Mesenteric fat pad (tissue), 1 donor: ENCODE data around the gene KRTAP10-7. TPM values are rescaled to one million over a fixed set of nuclear protein-coding genes. Genes with fewer than 3 reads are reported as not detected.
A peak's percentile ranks its signal among the peaks of the same experiment; 100 is the strongest.
"Not testable (repeated sequence)": the region's sequence is repeated elsewhere in the genome, so short reads cannot be mapped to it uniquely, and the experiment has no call there.

Source experiments
- DNase-seq: peaks from one replicate; pipeline ENCODE4 v3.0.0-alpha.2; 2020; ENCODE audit warnings: low spot score
- long read RNA-seq: library from polyadenylated mRNA; unstranded; transcript quantifications from one replicate; pipeline ENCODE4 v2.0.0, GENCODE V29; 2020
- total RNA-seq: library from RNA; stranded (reverse); fragmentation: NEBNext Ultra II Directional; extraction: Animal tissue kit (Norgen Biotek cat#: 25700); gene quantifications from one replicate; pipeline ENCODE4 v1.2.1, GENCODE V29; 2021
- donor health status: DM: yes; HTN: yes; CAD: no.

Gene KRTAP10-7
- not detected for total RNA-seq
- long read RNA-seq, result 0 reads

DNA sequence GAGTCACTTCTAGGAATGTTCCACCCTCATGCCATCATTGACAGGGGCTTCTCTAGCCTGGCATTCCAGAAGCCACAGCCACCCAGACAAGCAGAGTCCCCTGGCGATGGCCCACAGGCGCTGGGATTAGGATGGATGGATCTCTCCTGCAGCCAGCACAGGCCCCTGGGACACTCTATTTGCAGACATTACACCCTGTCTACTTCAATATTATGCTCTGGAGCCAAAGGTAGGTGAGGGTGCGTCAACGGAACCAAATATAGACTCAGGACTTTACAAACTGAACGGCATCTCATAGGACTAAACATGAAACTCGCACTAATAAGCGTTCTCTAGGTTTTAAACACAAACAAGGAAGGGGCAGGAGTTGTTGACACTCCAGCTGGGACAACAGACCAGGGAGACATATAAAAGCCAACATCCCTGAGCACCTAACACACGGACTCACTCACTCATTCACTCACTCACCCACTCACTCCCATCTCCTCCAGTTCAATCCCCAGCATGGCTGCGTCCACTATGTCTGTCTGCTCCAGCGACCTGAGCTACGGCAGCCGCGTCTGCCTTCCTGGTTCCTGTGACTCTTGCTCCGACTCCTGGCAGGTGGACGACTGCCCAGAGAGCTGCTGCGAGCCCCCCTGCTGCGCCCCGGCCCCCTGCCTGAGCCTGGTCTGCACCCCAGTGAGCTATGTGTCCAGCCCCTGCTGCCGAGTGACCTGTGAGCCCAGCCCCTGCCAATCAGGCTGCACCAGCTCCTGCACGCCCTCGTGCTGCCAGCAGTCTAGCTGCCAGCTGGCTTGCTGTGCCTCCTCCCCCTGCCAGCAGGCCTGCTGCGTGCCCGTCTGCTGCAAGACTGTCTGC is at the start of gene KRTAP10-7:
Gene KRTAP10-7 (plus strand): TSS at position 480 of the 861 bp plus-strand sequence. CDS start 25 bp downstream, at position 505.
- DNase-seq, result not testable (repeated sequence)

DNA sequence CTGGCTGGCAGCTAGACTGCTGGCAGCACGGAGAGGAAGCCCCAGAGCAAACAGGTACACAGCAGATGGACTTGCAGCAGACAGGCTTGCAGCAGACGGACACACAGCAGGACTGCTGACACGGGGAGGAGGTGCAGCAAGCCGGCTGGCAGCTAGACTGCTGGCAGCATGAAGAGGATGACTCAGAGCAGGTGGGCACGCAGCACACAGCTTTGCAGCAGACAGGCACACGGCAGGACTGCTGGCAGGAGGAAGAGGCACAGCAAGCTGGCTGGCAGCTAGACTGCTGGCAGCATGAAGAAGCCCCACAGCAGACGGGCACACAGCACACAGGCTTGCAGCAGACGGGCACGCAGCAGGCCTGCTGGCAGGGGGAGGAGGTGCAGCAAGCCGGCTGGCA is 49.6 kb upstream of the KRTAP10-7 start:
- peak; percentile 35 for DNase-seq

- DNase-seq, result peak; percentile 83
These were observed 48.9 kb upstream of the KRTAP10-7 start, which contains the start of gene KRTAP10-2 for GRCh38 chr21:44551340-44551961. KRTAP10-2 (minus strand) TSS chr21:44551505; CDS start chr21:44551458, 47 bp downstream.

- DNase-seq, result peak; percentile 67
These were observed 48.3 kb upstream of the KRTAP10-7 start for GRCh38 chr21:44552136-44552535.

DNA sequence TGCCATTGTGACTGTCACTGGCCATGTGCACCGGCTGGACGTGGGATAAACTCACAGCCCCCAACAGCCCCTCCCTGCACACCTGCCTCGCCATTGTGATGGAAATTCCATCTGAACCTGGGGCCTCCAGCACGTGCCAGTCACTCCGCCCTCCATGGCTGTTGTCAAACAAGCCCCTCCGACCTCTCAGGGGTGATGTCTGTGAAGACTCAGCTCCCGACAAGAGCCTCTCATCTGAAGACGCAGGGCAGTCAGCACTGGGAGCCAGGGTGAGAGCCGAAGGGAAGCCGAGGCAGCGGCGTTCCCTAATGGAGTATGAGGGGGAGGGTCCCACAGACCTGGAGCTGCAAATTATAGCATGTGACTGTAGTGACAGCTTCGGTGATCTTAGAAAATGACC is 47.7 kb upstream of the KRTAP10-7 start:
- peak; percentile 76 for DNase-seq

GRCh38 chr21:44555200-44555875 is 45.1 kb upstream of the KRTAP10-7 start:
- peak; percentile 64 for DNase-seq

DNA sequence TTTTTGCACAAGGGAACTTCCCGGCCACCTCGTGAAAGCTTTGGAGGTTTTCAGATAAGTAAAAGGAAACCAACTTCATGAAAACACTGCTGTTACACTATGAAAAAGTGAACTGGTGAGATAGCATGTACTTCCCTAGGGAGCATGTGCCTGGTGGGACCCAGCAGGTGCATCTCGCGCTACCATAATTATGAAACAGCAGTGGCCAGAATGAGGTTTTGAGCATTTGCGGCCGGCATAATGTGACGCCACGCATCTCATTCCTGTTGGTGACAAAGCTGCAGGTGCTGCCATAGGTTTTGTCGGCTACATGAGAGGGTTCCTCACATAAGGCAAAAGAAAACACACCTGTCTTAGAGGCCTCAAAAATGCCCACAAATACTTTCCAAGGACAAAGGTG is 43.5 kb upstream of the KRTAP10-7 start:
- DNase-seq, result no peak

GRCh38 chr21:44557491-44558328 is 42.7 kb upstream of the KRTAP10-7 start:
- DNase-seq, result peak; percentile 87

- DNase-seq, result not testable (repeated sequence)
These were observed 42.1 kb upstream of the KRTAP10-7 start for GRCh38 chr21:44558329-44558675.

- DNase-seq, result no peak
These were observed 41.7 kb upstream of the KRTAP10-7 start, which contains the start of gene KRTAP10-3 for GRCh38 chr21:44558695-44559094. KRTAP10-3 (minus strand) TSS chr21:44558795; CDS start chr21:44558715, 80 bp downstream.

GRCh38 chr21:44564099-44564498 is 36.3 kb upstream of the KRTAP10-7 start:
- DNase-seq, result no peak

- no peak for DNase-seq
These were observed 35.4 kb upstream of the KRTAP10-7 start for GRCh38 chr21:44564886-44565598.

GRCh38 chr21:44566403-44566802 is 34.0 kb upstream of the KRTAP10-7 start:
- no peak for DNase-seq

- DNase-seq, result no peak
These were observed 32.8 kb upstream of the KRTAP10-7 start for GRCh38 chr21:44567481-44568171.

- peak; percentile 85 for DNase-seq
These were observed 32.1 kb upstream of the KRTAP10-7 start for GRCh38 chr21:44568261-44568660.

- DNase-seq, result no peak
These were observed 31.5 kb upstream of the KRTAP10-7 start for GRCh38 chr21:44568667-44569556.

- no peak for DNase-seq
These were observed 30.4 kb upstream of the KRTAP10-7 start for GRCh38 chr21:44569861-44570517.

GRCh38 chr21:44571296-44571695 is 29.1 kb upstream of the KRTAP10-7 start:
- no peak for DNase-seq
